GM19193 (cell line): ENCODE results near the gene AP1S1.

ENCODE experiments used
- POLR2A ChIP-seq: IDR thresholded peaks from 4 replicates; pipeline ENCODE4 v1.6.1; 2011; ENCODE audit not compliant: insufficient read depth, insufficient read length; ENCODE audit errors: extremely low read depth

The AP1S1 gene

DNA sequence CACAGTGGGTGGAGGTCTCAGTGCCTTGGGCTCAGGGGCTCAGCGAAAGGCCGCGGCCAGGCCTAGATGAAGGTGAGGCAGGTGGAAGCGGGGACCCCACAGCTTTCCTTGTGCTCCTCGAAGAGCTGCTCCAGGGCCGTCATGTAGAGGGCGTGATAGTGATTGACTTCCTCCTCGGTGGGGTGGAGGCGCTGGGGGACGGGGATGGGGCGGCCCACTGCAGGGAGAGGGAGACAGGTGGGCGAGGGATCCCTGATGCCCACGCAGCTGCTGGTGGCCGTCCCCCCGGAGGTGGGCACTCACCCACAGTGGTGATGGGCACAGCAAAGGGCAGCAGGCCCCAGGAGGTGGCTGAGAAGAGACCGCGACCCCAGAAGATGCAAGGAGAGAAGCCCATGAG, 41.6 kb downstream of the AP1S1 start:
- TF ChIP-seq POLR2A: no peak

DNA sequence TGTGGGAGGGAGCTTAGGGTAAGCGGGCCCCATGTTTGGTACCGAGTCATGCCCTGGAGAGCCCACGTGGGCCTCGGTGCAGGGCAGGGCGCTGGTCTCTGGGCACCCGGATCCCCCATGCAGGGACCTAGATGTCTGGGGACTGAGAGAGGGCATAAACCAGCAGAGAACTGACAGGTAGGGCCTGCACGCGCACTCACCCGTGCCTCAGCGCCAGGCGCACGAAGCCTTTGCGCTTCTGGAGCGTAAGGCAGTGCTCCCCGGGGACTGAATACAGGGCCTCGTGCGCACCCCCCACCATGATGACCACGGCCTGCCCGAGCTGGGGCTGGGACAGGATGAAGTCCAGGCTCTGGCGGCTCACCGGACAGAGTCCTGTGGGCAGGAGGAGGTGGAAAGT, 43.7 kb downstream of the AP1S1 start:
- TF ChIP-seq POLR2A: no peak

DNA sequence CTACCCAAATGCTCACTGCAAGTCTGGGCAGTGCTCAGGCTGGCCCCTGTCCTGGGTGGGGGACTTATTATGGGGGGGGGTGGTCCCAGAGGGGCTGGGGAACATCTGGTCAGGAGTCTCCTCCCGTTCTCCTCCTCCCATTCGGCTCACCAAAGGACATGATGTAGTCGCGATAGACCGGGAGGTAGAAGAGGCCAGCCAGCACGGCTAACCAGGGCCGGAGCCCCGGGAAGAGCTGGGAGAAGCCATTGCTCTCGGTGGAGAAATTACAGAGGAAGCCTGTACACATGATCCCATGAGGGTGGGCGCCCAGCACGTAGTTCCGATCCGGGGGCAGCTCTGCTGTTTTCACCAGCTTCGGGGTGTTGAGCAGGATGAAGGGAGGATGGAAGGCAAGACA, 44.2 kb downstream of the AP1S1 start:
- TF ChIP-seq POLR2A: no peak

DNA sequence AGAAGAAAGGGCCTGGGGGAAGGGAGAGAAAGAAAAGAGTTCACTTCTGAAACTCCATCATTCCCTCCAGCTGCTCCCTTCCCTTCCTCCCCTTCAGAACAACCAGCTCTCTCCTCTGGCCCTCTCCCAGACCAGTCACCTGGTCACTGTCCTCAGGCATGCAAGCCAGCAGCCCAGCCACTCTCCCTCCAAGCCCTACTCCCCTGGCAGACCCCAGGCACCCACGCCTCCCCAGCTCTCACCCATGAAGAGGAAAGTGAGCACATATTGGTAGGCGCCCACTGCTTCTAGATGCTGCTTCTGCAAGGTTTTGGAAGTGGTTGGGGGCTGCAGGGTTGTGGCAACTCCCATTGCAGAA, 46.2 kb downstream of the AP1S1 start:
- no peak for TF ChIP-seq POLR2A

DNA sequence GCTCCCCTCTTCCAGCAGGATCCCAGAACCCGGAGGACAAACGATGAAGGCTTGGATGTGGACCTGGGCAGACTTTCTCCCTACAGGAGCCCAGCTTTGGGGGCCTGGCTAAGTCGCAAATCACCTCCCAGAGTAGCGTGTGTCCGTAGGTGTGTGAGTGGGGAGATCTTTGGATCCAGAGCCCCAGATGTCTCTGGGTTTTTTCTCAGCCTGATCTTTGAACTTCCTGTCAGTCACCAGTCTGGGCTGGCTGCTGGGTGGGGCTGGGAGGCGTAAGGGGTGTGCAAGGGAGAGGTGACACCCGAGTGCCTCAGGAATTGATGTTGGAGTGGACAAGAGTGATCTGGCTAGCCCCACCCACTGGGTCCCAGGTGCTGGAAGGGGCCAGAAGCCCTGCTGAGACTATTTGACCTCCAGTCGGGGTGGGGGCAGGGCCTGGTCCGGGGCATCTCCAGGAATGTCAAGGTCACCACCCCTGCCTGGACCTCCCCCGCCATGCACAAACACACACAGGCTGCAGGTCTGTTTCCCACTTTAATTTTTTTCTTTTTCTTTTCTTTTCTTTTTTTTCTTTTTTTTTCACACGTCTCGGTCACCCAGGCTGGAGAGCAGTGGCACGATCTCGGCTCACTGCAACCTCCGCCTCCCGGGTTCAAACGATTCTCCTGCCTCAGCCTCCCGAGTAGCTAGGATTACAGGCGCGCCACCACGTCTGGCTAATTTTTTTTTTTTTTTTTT, 46.8 kb downstream of the AP1S1 start, which contains the start of gene MOGAT3:
Gene MOGAT3, minus strand, starts transcription at position 175 of the 738 bp plus-strand sequence. CDS start 182 bp downstream, outside the sequence.
- no peak for TF ChIP-seq POLR2A

DNA sequence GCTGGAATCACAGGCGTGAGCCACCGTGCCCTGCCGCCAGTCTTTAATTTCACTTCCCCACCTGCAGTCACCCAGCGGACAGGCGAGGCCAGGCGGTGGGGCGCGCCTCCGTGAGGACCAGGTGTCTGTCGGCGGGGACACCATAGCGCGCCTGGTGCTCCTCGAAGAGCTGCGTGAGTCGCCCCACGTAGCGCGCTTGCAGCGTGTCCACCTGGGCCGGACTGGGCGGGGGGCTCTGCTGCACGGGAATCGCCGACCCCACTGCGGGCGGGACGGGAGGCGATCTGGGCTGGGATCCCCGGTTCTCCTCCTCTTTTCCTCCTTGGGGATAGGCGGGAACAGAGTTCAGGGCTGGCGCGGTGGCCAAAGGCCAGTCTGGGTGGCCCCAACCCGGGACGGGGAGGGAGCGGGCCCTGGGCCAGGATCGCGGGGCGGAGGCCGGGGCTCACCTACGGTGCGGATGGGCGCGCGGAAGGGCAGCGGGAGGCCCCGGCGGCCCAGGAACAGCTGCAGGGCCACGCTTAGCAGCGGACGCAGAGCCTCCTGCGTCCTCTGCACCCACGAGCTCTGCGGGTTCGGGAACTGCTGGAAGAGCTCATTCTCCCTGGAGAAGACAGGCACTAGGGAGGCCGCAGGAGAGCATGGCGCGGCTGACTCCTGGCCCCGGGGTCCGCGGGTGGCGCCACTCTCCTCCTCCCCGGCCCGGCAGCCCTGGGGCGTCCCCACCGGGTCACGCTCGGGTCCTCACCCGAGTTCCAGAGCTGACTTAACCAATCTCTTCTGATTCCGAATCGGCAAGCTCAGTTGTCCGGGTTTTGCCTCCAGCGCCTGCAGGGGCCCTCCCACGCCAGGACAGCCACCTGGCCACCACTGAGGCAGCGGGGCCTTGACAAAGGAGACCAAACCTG, 47.7 kb downstream of the AP1S1 start:
- no peak for TF ChIP-seq POLR2A

DNA sequence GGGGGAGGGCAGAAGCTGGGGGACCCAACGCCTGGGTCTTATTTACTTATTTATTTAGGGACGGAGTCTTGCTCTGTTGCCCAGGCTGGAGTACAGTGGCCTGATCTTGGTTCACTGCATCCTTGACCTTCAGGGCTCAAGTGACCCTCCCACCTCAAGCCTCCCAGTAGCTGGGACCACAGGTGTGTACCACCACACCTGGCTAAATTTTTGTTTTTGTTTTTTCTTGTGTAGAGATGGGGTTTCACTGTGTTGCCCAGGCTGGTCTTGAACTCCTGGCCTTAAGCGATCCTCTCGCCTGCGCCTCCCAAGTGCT, 48.3 kb downstream of the AP1S1 start:
- TF ChIP-seq POLR2A: no peak

DNA sequence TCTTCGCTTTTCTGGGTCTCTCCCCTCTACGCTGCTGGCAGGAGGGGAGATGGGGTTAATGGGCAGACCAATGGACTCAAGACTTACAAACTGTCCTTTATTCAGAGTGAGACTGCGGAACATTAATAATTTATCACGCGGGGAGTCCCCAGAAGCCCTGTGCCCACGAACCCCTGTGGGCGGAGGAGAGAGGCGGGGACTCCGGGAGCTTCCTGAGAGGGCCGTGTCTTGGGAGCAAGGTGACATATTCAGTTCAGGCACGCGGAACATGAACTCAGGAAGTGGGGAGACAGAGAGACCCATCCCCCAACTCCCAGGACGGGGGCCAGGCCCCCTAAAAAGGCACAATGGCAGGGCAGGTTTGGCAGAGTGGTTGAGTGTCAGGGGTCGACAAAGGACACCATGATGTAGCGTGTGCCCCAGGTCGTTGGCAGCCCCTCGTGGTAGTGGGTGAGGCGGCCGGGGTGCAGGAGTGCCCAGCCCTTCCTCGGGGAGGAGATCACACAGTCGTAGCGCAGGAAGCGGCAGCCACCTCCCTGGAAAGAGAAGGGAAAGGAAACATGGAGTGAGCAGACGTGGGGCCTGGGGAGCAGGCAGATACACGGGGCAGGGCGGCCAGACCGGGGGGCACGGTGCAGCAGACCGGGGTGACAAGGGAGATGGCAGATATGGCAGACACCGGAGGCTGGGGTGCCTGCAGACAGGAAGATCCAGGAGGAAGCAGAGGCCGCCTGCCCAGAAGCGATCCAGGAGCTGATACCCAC, 51.8 kb downstream of the AP1S1 start:
- TF ChIP-seq POLR2A: no peak

DNA sequence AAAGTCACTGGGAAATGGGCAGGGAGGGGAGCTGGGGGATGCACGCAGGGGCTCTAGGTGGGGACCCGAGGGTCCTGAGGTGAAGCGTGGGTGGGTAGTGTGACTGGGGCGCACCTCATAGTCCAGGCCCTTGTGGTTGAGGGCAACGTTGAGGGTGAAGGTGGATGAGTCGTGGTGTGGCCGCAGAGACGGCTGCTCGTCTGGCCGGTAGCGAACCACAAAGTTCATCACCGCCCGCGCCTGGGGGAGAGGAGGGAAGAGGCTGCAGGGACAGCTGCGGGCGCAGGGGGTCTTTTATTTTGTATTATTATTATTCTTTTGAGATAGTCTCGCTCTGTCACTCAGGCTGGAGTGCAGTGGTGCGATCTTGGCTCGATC, 52.4 kb downstream of the AP1S1 start:
- no peak for TF ChIP-seq POLR2A

DNA sequence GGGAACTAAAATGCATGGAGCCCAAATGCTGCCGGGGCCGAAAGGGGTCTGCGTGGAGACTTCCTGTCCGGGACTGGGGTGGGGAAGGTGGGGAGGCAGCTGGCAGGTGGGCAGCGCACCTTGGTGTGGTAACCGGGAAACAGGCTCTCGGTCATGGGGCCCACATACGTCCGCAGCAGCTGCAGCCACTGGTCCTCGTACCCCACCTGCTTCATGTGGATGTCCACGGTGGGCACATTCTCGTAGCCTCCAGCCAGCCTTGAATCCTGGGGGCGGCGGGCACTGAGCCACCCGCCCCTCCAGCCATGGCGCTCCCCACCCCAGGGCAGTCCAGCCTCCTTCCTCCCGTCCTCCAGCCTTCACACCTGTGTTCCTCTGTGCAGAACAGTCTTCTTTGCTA, 53.2 kb downstream of the AP1S1 start:
- no peak for TF ChIP-seq POLR2A

DNA sequence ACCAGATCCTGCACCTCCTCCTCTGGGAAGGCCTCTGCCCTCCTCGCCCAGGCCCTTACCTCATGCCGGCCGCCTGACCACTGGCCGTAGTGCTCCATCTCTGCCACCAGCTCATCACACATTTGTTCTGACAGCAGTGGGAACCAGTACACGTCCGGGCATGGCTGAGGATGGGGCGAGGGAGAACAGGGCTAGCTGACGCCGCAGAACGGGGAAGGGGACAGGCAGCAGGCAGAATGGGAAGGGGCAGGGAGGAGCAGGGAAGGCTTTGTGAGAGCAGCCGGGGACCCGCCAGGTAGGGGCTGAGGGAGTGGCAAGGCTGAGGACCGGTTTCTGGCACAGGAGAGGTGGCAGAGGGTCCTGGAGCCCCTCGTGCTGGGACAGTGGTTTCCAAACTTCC, 54.5 kb downstream of the AP1S1 start:
- TF ChIP-seq POLR2A: no peak

DNA sequence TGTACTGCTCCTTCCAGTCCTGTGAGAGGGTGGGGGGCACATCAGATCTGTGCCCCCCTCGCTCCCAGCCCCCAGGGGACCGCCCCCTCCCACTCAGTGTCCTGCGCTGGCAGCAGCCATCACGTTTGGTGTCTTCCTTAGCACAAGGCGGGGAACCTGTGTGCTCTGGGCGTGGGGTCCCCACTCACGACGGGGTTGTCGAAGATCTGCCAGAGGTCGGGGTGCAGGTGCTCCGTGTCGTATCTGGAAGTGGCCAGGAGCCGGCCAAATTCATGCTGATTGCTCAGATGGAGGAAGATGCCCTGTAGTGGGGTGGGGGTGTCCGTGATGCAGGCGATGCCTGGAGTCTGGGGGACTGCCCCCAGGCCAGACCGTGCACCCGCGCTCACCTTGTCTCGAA, 55.9 kb downstream of the AP1S1 start:
- no peak for TF ChIP-seq POLR2A
